SJSA1 (cell line): ENCODE data around the gene TMTC2. TPM values are rescaled to one million over a fixed set of nuclear protein-coding genes. Genes with fewer than 3 reads are reported as not detected.

ENCODE experiments used
- DNase-seq, 2 experiments: peaks; one replicate each; pipeline ENCODE4 v3.0.0-alpha.2; 2015 to 2020; ENCODE audit warnings: low spot score in 2 of 2, low read depth in 1 of 2
- H3K27ac ChIP-seq: fragments of 250-450 bp; sonication (Bioruptor Pico); 2 replicates; pipeline ENCODE4 v1.5.1; 2020; ENCODE audit warnings: mild to moderate bottlenecking, moderate library complexity
- H3K27me3 ChIP-seq: fragments of 250-450 bp; sonication (Bioruptor Pico); replicated peaks from 2 replicates; pipeline ENCODE4 v1.5.1; 2020; ENCODE audit warnings: mild to moderate bottlenecking, moderate library complexity
- H3K36me3 ChIP-seq: fragments of 250-450 bp; sonication (Bioruptor Pico); 2 replicates; pipeline ENCODE4 v1.5.1; 2020; ENCODE audit warnings: mild to moderate bottlenecking
- H3K4me1 ChIP-seq: fragments of 250-450 bp; sonication (Bioruptor Pico); replicated peaks from 2 replicates; pipeline ENCODE4 v1.6.1; 2021; ENCODE audit warnings: mild to moderate bottlenecking
- H3K4me3 ChIP-seq: fragments of 250-450 bp; sonication (Bioruptor Pico); 2 replicates; pipeline ENCODE4 v1.5.1; 2020; ENCODE audit warnings: mild to moderate bottlenecking
- H3K9me3 ChIP-seq: fragments of 250-450 bp; sonication (Bioruptor Pico); replicated peaks from 2 replicates; pipeline ENCODE4 v1.5.1; 2020; ENCODE audit warnings: mild to moderate bottlenecking
- total RNA-seq: library from RNA; depleted of rRNA; stranded (reverse); fragments of >200 nt; shearing (Covaris generic); gene quantifications from 2 replicates; pipeline ENCODE4 v1.2.3, GENCODE V29; 2014; rRNA removed

TMTC2 gene
- 0.13 and 0.19 TPM in 2 replicates for total RNA-seq

DNA sequence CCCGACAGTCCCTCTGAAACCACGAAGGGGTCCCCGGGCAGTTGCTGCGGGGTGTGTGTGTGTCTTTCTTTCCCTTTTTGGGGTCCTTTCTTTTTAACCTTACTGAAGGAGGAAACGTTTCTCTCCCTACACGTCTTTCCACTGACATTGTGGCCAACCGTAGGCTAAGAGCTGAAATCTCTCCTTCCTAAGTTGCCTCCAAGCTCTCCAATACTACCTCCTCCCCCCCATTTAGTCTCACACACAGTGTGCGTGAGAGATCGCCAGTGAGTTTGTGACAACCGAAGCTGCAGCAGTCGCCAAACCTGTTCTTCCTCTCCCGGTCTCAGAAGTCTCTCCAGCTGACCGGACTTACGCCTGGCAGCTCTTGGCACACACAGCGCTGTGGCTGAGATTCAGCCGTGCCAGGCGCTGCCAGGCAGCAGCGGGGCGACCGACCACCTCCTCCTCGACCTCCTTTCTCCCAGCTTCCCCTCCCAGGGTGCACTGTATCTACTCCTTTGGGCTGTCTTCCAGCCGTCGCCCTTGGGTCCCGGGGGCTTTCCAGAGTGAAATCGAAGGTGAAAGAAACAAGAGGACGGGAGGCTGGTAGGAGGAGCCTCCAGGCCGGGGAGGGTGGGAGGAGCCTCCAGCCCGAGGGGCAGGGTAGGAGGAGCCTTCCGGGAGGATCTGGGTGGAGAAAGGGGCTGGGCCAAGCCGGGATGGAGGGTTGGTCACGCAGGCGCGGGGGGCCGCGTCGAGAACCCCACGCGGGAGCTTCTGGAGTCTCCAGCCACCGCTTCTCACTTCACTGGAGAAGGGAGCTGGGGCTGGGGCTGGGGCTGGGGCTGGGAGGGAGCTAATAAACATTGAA lies at the start of gene TMTC2:
Gene TMTC2, plus strand, starts transcription at position 739 of the 853 bp plus-strand sequence.
- no peak within 1 kb of the TSS for H3K27ac ChIP-seq
- H3K9me3 ChIP-seq: no peaks in the 10 kb centered on the region
- DNase-seq: peak; percentile 82 to 86

GRCh38 chr12:82638324-82638723 lies 48.4 kb upstream of the TMTC2 start:
- no peaks in the 10 kb centered on the region for H3K27me3 ChIP-seq
- no peaks in the 10 kb centered on the region for H3K4me1 ChIP-seq
- no peaks in the 10 kb centered on the region for H3K9me3 ChIP-seq
- H3K36me3 ChIP-seq: no peaks in the 10 kb centered on the region
- no peak overlapping the region for H3K27ac ChIP-seq
- H3K4me3 ChIP-seq: no peak overlapping the region
- DNase-seq: no peak

More for the DNA sequence above, at the start of gene TMTC2:
- peak within 1 kb of the TSS; percentile 66 for H3K4me3 ChIP-seq
- H3K36me3 ChIP-seq: no peaks in the 10 kb centered on the region
- H3K27me3 ChIP-seq: peaks cover 12% of the 10 kb centered on the region
- peaks cover 16% of the 10 kb centered on the region for H3K4me1 ChIP-seq

DNA sequence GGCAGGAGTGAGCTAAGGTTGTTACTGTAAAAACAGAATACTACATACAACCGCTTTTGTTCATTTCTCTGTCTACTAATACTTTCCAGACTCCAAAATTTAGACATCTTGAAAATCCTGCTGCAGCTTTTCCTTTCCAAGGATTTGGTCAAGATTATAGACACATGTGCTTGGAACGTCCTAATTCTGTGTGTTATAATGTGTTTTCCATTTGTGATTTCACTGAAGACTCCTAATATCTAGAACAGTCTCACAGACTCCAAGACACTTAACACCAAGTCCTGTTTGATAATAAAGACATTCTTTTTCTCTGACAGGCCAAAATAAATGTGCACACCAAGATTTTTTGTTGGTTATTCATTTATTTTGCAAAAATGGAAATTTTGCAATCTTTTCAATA lies 41.8 kb upstream of the TMTC2 start:
- no peaks in the 10 kb centered on the region for H3K9me3 ChIP-seq
- DNase-seq: no peak
- H3K27me3 ChIP-seq: no peaks in the 10 kb centered on the region
- no peak overlapping the region for H3K4me3 ChIP-seq
- no peaks in the 10 kb centered on the region for H3K36me3 ChIP-seq
- no peak overlapping the region for H3K27ac ChIP-seq
- no peaks in the 10 kb centered on the region for H3K4me1 ChIP-seq

DNA sequence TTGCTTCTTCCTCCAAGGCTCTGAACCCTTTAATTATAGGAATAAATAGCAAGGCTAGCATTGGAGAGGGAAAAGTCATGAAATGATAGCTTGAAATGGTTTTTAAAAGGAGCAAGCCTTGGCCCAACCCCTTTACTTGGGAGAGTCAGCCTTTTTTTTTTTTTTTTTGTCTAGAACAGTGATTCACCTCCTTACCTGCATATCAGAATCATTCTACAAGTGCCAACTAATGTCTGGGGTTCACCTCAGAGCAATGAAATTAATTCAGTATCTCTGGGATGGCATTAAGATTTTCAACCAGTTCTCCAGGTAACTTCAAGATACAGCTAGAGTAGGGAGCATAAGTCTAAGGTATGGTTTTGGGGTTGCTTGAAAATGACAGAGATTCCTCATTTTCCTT lies 41.3 kb upstream of the TMTC2 start:
- Histone ChIP-seq H3K27me3 (no peaks in the 10 kb centered on the region), H3K4me1 (peaks cover 2% of the 10 kb centered on the region; the same call in 1 of the 2 replicates), H3K27ac (no peak overlapping the region), H3K9me3 (no peaks in the 10 kb centered on the region), H3K36me3 (no peaks in the 10 kb centered on the region), H3K4me3 (no peak overlapping the region)
- no peak for DNase-seq

GRCh38 chr12:82647853-82648252 lies 38.9 kb upstream of the TMTC2 start:
- Histone ChIP-seq H3K27ac (no peak overlapping the region), H3K4me1 (peaks cover 9% of the 10 kb centered on the region), H3K9me3 (no peaks in the 10 kb centered on the region), H3K36me3 (no peaks in the 10 kb centered on the region), H3K27me3 (no peaks in the 10 kb centered on the region), H3K4me3 (no peak overlapping the region)
- no peak for DNase-seq

- no peak overlapping the region for H3K4me3 ChIP-seq
- DNase-seq: no peak
- no peak overlapping the region for H3K27ac ChIP-seq
- no peaks in the 10 kb centered on the region for H3K36me3 ChIP-seq
- H3K9me3 ChIP-seq: no peaks in the 10 kb centered on the region
- H3K4me1 ChIP-seq: peaks cover 9% of the 10 kb centered on the region
- H3K27me3 ChIP-seq: no peaks in the 10 kb centered on the region
These were observed 38.3 kb upstream of the TMTC2 start for GRCh38 chr12:82648259-82648909.

GRCh38 chr12:82650627-82651337 lies 35.9 kb upstream of the TMTC2 start:
- peak in 1 of 2 experiments; percentile 10 for DNase-seq
- H3K9me3 ChIP-seq: no peaks in the 10 kb centered on the region
- H3K36me3 ChIP-seq: no peaks in the 10 kb centered on the region
- H3K4me3 ChIP-seq: no peak overlapping the region
- H3K4me1 ChIP-seq: peaks cover 9% of the 10 kb centered on the region
- no peaks in the 10 kb centered on the region for H3K27me3 ChIP-seq
- H3K27ac ChIP-seq: 0 out of 2 replicates have a peak overlapping the region, but pooled peaks have one; percentile 28

GRCh38 chr12:82651489-82651888 lies 35.2 kb upstream of the TMTC2 start:
- Histone ChIP-seq H3K27me3 (no peaks in the 10 kb centered on the region), H3K36me3 (no peaks in the 10 kb centered on the region), H3K4me1 (peaks cover 9% of the 10 kb centered on the region), H3K27ac (no peak overlapping the region), H3K9me3 (no peaks in the 10 kb centered on the region), H3K4me3 (no peak overlapping the region)
- no peak for DNase-seq

- Histone ChIP-seq H3K4me3 (no peak overlapping the region), H3K4me1 (peaks cover 9% of the 10 kb centered on the region), H3K27ac (no peak overlapping the region), H3K9me3 (no peaks in the 10 kb centered on the region), H3K36me3 (no peaks in the 10 kb centered on the region), H3K27me3 (no peaks in the 10 kb centered on the region)
- DNase-seq: no peak
These were observed 34.6 kb upstream of the TMTC2 start for GRCh38 chr12:82652071-82652470.

GRCh38 chr12:82655751-82656150 lies 31.0 kb upstream of the TMTC2 start:
- peaks cover 4% of the 10 kb centered on the region for H3K4me1 ChIP-seq
- no peak for DNase-seq
- no peaks in the 10 kb centered on the region for H3K27me3 ChIP-seq
- H3K9me3 ChIP-seq: no peaks in the 10 kb centered on the region
- no peaks in the 10 kb centered on the region for H3K36me3 ChIP-seq
- no peak overlapping the region for H3K4me3 ChIP-seq
- no peak overlapping the region for H3K27ac ChIP-seq

DNA sequence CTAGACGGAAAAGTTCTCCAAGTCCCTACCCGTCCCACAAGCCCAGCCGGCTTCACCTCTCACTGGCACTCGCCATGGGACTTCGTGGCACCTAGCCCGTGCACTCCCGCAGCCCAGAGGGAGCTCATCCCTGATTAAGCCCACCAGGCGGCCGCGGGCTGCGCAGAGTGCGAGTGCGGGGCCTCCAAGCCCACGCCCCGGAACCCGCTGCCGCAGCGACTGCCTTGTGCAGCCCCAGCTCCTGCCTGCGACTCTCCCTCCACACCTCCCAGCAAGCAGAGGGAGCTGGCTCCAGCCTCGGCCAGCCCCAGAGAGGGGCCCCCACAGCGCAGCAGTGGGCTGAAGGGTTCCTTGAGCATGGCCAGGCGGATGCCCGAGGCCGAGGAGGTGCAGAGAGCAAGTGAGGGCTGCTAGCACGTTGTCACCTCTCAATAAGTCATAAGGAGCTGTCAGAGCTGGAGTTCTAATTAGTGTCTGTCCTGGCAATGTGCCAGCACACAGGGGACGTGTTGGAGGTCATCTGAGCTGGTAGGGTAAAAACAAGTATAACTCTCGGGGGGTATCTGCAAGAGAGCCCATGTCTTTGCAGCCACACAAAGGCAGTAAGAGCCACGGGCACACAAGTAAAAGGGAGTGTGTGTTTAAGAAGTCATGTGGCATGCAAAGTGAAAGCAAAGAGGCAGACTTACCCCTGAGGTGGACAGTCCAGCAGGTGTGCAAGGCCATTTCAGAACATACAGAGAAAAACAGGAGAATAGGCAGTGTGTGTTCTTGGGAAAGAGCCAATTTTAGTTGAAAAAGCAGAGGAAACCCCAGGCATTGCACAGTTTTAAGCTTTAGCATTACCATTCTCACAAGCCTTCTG lies 27.1 kb upstream of the TMTC2 start:
- Histone ChIP-seq H3K36me3 (no peaks in the 10 kb centered on the region), H3K27ac (no peak overlapping the region), H3K27me3 (no peaks in the 10 kb centered on the region), H3K4me1 (no peaks in the 10 kb centered on the region), H3K9me3 (no peaks in the 10 kb centered on the region), H3K4me3 (no peak overlapping the region)
- no peak for DNase-seq

DNA sequence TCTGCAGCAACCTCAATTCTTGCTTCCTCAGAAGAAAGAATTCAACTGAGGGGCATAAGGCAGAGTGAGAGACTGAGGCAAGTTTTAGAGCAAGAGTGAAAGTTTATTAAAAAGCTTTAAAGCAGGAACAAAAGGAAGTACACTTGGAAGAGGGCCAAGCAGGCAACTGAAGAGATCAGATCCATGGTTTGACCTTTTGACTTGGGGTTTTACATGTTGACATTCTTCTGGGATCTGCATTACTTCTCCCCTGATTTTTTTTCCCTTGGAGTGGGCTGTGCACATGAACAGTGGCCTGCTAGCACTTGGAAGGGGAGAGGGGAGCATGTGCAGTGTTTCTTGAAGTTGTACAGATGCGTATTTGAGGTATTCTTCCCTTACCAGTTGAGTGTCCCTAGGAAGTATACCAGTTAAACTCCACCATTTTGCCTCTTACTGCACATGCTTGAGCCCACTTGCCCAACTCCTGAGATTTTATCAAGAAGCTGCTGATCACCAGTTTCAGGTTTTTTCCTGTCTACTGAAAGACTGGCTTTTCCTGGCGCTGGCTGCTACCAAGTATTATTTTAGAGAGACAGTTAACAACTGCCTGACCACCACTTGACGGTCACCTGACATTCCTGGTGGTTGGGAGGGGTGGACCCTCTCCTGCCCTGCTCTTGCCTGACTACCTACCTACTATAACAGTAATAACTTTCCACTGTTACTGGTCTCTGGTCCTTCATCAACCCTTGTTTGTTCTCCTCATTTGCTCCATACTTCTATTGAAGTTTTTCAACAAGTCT lies 26.0 kb upstream of the TMTC2 start:
- Histone ChIP-seq H3K9me3 (no peaks in the 10 kb centered on the region), H3K27ac (no peak overlapping the region), H3K27me3 (no peaks in the 10 kb centered on the region), H3K4me3 (no peak overlapping the region), H3K4me1 (no peaks in the 10 kb centered on the region), H3K36me3 (no peaks in the 10 kb centered on the region)
- no peak for DNase-seq
